Measurements from ENCODE around the gene RASGRP3.
"Not testable (repeated sequence)": the region's sequence is repeated elsewhere in the genome, so short reads cannot be mapped to it uniquely, and the experiment has no call there.

RASGRP3 gene

DNA sequence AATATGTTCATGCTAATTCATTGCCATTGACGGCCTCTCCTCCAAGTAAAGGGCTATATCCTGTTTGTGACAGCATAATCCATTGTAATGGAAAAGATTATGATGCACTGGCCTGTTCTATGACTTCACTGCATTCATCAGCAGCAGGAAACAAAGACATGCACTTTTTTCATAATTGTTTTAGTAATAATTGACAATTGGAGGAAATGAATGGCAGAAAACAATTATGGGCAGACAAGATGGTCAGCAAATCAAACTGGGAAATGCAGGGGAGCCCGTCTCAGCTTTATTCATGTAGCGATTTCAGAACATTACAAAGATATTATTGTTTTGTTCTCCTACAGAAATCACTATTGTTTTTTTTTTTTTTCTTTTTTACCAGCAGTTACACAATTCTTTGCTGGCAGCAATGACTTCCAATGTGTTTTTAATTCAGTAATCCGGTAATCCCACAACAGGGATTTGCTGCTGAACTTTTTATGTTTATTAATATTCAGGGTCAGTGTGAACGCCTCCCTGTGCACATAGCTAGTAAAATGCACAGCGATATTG lies 33.8 kb upstream of the RASGRP3 start:
- TF ChIP-seq POLR2A (IDR thresholded peaks at IDR 0.05; ENCODE audit: low read depth, low read length) = no peak
- FAIRE-seq = no peak
- DNase-seq (ENCODE audit: insufficient read length, low spot score) = no peak

DNA sequence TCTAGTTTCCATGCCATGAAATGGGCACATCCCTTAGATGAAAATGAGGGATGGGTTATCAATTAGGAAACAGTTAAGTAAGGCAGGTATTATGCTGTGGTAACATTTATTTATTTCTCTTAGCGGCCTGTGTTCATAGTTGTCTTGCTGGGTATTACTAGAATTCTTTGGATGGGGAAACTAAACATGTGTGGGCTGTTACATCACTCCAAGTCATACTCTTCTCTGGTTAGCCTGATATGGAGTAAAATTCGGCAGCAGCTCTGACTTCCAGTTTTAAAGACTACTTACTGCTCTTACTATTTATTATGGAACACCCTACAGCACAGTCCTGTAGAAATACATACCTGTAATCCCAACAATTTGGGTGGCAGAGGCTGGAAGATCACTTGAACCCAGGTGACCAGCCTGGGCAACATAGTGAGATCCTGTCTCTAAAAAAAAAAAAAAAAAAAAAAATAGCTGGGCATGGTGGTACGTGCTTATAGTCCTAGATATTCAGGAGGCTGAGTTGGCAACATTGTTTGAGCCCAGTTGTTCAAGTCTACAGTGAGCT lies 33.1 kb upstream of the RASGRP3 start:
- FAIRE-seq = no peak
- TF ChIP-seq POLR2A (IDR thresholded peaks at IDR 0.05; ENCODE audit: low read depth, low read length) = no peak
- DNase-seq (ENCODE audit: insufficient read length, low spot score) = no peak

DNA sequence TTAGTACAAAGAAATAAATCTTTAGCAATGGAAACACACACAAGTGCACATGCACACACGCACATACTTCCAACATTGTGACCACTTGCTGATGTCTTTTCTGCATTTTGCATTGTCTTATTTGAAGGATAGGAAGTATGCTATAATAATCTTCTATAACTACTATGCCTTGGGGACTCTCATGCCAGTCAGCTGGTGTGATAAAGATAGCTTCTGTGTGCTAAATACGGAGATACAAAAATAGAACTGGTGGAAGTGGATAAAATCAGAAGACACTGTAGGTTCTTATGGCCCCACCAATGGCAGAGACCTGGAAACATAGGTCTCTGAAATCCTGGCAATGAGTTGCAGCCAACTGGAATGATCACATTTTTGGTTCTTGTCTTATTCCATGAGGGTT lies 31.5 kb upstream of the RASGRP3 start:
- no peak for TF ChIP-seq POLR2A (IDR thresholded peaks at IDR 0.05; ENCODE audit: low read depth, low read length)
- FAIRE-seq = no peak
- no peak for DNase-seq (ENCODE audit: insufficient read length, low spot score)

DNA sequence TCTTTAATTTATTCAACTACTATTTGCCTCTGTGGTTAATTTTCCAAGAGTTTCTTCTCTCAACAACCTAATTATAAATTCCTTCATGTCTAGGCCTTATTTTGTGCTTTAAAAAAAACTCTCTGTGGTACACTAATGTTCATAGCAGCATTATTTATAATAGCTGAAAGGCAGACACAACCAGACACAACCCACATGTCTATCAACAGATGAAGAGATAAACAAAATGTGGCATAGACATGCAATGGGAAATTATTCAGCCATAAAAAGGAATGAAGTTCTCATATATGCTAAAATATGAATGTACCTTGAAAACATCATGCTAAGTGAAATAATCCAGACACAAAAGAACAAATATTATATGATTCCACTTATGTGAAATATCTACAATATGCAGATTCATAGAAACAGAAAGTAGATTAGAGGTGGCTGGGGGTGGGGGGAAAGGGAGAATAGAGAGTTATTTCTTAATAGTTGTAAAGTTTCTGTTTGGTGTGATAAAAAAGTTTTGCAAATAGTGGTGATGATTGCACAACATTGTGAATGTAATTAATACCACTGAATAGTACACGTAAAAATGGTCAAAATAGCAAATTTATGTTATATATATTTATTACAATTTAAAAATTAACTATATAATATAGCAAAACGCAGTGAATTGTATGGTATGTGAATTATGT lies 28.1 kb upstream of the RASGRP3 start:
- DNase-seq (ENCODE audit: insufficient read length, low spot score) (no peak), FAIRE-seq (no peak)
- no peak for TF ChIP-seq POLR2A (IDR thresholded peaks at IDR 0.05; ENCODE audit: low read depth, low read length)

DNA sequence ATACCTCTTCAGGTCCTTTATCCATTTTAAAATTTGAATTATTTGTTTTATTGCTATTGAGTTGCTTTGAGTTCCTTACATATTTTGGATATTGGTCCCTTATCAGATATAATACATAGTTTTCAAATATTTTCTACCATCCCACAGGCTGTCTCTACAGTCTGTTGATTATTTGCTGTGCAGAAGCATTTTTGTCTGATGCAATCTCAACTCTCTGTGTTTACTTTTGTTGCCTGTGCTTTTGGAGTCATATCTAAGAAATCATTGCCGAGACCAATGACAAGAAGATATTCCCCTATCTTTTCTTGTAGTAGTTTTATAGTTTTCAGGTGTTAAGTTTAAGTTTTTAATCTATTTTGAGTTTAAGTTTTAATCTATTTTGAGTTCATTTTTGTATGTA lies 25.2 kb upstream of the RASGRP3 start:
- FAIRE-seq (no peak), DNase-seq (ENCODE audit: insufficient read length, low spot score) (no peak)
- no peak for TF ChIP-seq POLR2A (IDR thresholded peaks at IDR 0.05; ENCODE audit: low read depth, low read length)

DNA sequence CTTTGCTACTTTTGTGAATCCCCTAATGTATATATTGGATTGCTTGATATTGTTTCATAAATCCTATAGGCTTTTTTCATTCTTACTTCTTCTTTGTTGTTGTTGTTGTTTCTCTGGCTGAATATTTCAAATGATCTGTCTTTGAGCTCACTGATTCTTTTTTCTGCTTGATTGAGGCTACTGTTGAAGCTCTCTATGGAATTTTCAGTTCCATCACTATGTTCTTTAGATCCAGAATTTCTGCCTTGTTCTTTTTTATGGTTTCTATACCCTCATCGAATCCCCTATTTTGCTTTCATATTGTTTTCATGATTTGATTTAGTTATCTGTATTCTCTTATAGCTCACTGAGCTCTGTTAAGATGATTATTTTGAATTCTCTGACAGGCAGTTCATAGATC lies 24.6 kb upstream of the RASGRP3 start:
- TF ChIP-seq POLR2A (IDR thresholded peaks at IDR 0.05; ENCODE audit: low read depth, low read length) = no peak
- no peak for DNase-seq (ENCODE audit: insufficient read length, low spot score)
- no peak for FAIRE-seq

DNA sequence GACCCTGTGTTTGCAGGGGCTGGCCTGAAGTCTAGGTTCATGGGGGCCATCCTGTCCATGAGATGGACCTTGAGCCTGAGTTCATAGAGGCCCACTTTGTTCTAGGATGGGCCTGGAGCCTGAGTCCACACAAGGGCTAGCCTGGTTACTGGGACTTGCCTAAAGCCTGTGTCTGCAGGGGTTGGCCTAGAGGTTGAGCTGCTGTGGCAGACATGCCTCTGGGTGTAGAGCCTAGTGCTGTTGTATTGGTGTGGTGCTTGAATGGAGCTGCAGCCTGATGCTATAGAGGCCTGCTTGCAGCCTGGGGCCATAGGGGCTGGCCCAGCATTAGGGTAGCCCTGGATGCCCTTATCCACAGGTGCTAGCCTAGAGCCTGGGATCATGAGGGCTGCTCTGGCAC lies 23.9 kb upstream of the RASGRP3 start:
- FAIRE-seq (no peak), DNase-seq (ENCODE audit: insufficient read length, low spot score) (no peak)
- no peak for TF ChIP-seq POLR2A (IDR thresholded peaks at IDR 0.05; ENCODE audit: low read depth, low read length)

DNA sequence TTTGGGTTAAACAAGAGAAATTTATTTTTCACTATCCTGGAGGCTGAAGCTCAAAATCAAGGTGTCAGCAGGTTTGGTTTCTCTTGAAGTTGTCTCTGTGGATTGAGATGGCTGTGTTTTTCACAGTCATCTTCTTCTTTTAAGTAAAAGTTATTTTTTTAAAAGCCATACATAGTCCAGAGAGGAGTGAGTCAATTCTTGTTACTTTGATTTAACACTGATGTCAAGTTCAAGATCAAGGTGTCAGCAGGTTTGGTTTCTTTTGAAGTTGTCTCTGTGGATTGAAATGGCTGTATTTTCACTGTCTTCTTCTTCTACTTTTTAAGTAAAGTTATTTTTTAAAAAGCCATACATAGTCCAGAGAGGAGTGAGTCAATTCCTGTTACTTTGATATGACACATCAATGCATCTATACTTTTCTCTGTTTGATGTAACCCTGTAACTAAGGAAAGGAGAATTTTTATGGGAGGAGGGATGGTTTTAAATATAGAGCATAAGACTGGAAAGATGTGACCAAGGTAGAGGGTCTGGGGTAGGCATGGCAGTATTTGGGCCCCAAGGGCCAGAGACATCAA lies 22.5 kb upstream of the RASGRP3 start:
- no peak for TF ChIP-seq POLR2A (IDR thresholded peaks at IDR 0.05; ENCODE audit: low read depth, low read length)
- DNase-seq (ENCODE audit: insufficient read length, low spot score) = no peak
- FAIRE-seq = no peak

DNA sequence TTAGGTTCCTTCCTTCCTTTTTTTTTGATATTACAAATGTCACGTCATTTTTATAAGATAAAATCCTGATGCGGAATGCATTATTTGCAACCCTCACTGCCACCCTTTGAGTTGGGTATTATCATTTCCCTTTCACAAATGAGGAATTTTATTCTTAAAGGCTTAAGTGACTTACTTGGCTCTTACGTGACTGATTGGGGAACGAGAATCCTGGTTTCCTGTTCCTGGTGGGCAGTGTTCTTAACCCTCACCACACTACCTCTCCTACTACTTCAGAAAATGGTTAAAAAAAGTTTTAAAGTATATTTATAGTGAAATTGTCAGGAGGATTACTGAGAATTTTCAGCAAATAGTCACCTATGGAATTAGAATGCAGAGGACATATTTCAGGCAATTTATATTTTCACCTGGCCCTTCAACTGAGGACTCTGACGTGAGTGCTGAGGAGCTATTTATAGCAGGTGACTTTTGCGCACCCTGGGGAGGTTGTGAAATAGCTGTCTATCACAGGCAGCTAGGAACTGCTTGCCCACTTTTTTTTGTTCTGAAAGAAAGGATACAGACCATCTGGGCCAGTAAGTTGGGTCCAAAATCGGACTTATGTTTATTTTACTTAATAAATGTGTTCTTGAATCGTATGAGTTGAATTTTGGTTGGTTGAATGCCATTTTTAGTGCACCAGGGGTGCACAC lies 18.7 kb upstream of the RASGRP3 start:
- FAIRE-seq (no peak), DNase-seq (ENCODE audit: insufficient read length, low spot score) (no peak)
- no peak for TF ChIP-seq POLR2A (IDR thresholded peaks at IDR 0.05; ENCODE audit: low read depth, low read length)

DNA sequence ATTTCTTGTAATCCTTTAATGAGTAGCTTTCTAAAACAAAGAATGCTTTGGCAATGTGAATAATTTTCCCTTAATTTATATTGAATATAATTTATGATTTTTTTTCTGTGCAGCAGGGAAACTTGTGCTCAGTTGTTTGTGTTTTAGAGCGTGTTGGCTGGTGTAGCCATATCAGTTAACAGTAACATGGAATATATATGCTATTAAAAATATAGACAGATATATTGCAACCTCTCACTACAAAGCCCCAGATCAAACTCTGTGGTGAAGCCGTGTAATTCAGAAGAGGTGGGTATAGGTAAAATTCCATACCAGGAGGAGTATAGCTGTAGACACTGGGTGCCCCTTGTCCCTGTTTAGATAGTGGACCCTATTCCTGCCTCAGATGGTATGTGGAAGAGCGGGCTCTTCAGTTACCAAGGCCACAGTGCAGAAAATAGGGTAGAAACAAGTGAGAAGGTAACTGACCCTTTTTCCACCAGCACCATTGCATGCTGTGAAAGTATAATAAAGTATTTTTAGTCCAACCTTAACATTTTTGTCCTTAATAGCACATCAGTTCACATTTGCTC lies 18.1 kb upstream of the RASGRP3 start:
- FAIRE-seq = no peak
- no peak for DNase-seq (ENCODE audit: insufficient read length, low spot score)
- TF ChIP-seq POLR2A (IDR thresholded peaks at IDR 0.05; ENCODE audit: low read depth, low read length) = no peak

DNA sequence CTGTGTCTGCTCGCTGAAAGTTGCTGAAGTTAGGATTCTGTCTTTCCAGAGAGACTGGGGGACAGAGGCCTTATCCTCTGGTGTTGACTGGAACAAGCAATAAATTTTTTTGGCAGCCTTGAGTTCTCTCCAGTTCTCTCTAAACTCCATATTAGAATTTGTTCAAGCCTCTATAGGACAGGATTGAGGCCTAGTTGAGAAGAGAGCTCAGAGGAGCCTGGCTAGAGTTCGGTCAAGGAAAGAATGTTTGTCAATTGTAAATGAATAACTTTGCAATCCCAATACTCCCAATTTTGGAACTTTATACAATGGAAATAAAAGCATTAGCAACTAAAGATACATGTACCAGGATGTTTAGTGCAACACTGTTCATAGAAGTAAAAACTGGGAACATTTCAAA lies 16.7 kb upstream of the RASGRP3 start:
- TF ChIP-seq POLR2A (IDR thresholded peaks at IDR 0.05; ENCODE audit: low read depth, low read length) = no peak
- FAIRE-seq (no peak), DNase-seq (ENCODE audit: insufficient read length, low spot score) (no peak)

DNA sequence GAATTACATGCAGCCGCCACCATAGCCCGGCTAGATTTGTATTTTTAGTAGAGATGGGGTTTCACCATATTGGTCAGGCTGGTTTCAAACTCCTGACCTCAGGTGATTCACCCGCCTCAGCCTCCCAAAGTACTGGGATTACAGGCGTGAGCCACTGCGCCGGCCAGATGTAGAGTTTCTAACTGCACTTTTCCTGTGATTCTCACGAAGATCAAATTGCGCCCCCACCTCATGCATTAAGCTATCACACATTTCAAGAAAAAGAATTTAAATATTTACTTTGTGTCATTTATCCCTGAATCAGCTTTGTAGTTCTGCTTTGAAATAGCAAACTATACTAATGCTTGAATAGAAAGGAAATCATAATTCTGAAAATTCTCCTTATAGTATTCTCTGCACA lies 13.9 kb upstream of the RASGRP3 start:
- FAIRE-seq; DNase-seq (ENCODE audit: insufficient read length, low spot score): not testable (repeated sequence)

DNA sequence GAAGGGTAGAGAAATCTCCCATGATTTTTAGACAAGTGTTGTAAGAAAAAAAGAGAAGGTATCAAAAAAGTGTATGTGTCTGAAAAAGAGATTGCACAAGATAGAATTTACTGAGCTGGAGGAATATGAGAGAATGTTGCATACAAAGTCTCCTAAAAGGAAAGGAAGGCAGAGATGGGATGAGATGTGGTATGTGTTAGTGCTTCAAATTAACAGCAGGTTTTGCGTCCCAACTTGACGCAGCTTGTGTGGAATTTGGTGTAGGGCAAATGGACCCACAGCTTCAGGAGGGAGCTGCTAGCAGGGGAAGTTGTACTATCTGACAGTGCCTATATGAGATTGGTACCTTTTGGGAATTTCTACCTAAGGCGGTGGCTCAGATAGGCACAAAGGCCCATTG lies 9.0 kb upstream of the RASGRP3 start:
- FAIRE-seq = no peak
- no peak for TF ChIP-seq POLR2A (IDR thresholded peaks at IDR 0.05; ENCODE audit: low read depth, low read length)
- DNase-seq (ENCODE audit: insufficient read length, low spot score) = no peak

DNA sequence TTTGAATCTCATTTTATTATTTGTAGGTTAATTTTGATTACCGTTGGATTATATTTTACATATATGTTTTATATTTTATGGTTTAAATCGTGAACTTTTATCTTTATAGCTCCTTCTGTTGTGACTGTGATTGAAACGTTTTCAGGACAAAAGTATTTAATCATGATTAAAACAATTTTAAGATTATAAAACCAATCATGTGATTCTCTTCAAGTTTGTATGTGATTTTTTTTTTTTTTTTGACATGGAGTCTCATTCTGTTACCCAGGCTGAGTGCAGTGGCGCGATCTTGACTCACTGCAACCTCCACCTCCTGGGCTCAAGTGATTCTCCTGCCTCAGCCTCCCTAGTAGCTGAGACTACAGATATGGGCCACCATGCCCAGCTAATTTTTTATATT lies 7.2 kb upstream of the RASGRP3 start:
- TF ChIP-seq POLR2A (IDR thresholded peaks at IDR 0.05; ENCODE audit: low read depth, low read length) = no peak
- no peak for FAIRE-seq
- DNase-seq (ENCODE audit: insufficient read length, low spot score) = no peak

Measured in H54 (cell line).